Ammon's horn (tissue), 1 donor: Measurements from ENCODE around the gene ZFYVE16.
"Not testable (repeated sequence)": the region's sequence is repeated elsewhere in the genome, so short reads cannot be mapped to it uniquely, and the experiment has no call there.

Source experiments
- DNase-seq: peaks from one replicate; pipeline ENCODE4 v3.0.0-alpha.2; 2016; ENCODE audit warnings: low spot score

ZFYVE16 gene

GRCh38 chr5:80407735-80408483, at the start of gene ZFYVE16:
Gene ZFYVE16, plus strand, starts transcription at chr5:80408064. Its CDS starts 26,084 bp downstream, at chr5:80434148.
- peak; percentile 98 for DNase-seq

DNA sequence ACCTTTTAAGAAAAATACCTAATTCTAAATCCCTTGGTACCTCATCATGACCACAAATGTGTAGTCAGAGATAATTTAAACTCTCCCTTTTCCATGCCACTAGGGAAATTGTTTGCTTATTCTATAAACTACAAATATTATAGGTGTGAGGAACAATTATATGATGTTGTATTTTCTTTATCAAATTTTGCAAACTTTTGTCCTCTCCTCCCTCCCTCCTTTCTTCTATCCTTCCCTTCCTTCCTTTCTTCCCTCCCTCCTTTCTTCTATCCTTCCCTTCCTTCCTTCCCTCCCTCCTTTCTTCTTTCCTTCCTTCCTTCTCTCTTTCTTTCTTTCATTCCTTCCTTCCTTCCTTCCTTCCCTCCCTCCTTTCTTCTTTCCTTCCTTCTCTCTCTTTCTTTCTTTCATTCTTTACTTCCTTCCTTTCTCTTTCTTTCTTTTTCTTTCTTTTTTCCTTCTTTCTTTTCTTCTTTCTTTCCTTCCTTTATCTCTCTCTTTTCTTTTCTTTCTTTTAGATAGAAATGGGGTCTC, 46.9 kb upstream of the ZFYVE16 start:
- no peak for DNase-seq

DNA sequence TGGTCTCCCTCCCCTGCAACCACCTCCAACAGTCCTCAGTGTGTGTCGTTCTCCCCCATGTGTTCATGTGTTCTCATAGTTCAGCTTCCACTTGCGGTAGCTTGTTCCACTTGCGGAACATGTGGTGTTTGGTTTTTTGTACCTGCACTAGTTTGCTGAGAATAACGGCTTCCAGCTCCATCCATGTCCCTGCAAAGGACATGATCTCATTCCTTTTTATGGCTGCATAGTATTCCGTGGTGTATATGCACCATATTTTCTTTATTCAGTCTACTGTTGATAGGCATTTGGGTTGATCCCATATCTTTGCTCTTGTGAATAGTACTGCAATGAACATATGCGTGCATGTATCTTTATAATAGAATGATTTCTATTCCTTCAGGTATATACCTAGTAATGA, 43.0 kb upstream of the ZFYVE16 start:
- DNase-seq: no peak

DNA sequence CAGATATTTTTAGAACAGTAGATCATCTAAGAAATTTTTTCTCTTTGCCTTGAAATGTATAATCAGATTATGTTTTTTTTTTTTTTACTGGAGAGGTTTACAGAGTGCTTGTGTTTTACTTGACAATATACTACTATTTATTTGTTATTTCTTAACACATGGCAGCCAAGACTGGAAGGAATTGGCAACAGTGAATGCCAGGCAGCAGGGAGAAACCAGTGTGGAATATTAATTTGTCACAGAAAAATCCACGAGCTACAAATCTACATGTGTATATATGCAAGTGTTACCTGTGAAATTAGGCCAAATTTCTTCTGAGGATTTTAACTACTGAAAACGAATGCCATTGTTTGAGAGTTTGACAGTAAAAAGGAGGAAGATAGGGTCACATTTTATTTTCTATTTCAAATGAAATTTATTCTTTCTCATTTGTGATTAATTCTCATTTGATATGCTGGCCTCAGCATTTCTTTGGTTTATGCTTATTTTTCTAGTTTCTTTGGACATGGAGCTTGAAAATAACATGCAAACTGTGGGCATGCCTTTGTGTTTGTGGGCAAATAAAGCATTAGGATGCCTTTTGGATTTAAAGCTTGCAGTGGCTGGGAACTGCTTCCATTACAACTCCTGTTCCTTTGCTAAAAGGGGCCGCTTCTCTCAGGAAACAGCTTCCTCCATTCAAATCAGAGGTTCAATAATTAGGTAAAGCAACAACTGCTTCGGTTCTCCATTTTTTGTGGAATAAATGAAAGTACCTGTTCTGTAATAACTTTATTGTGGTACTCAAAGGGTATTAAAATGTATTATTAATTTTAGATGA, 39.0 kb upstream of the ZFYVE16 start:
- DNase-seq: peak; percentile 50

DNA sequence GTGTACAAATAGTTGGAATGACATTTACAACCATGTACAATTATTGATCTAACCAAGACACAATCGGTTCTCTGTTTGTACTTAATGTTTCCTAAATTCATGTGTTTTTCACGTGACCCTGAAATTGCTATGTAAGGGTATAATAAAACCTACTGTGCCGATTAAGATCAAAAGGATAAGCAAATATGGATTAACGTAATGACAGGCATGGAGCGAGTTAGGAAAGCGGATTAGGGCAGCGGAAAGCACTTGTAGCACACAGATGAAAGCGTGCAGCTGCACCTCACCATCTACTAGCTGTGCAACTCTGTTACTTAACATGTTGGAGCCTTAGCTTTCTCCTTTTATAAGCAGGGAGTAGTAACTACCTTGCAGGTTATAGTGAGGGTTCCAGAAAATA, 38.3 kb upstream of the ZFYVE16 start:
- peak; percentile 37 for DNase-seq

- no peak for DNase-seq
These were observed 37.5 kb upstream of the ZFYVE16 start for GRCh38 chr5:80370390-80370789.

GRCh38 chr5:80372780-80373179, 35.1 kb upstream of the ZFYVE16 start:
- peak; percentile 81 for DNase-seq

GRCh38 chr5:80374188-80374587, 33.7 kb upstream of the ZFYVE16 start:
- DNase-seq: no peak

- DNase-seq: no peak
These were observed 31.3 kb upstream of the ZFYVE16 start for GRCh38 chr5:80376557-80376956.

DNA sequence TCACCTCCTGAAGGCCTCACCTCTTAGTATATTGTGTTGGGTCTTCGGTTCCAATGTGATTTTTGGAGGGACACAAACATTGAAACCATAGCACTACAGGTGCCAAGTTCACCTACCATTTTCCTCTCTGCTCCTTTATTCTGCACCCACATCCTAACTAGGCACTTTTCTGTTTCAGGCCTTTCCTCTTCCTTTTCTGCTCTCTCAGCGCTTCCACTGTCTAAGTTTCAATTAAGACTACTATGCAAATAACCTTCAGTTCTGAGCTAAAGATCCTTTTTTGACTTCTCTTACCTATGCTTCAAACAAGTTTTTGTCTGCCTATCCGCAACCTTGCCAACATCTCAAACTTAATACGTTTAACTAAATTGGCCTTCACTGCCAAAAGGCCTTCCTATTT, 25.4 kb upstream of the ZFYVE16 start:
- DNase-seq: no peak

GRCh38 chr5:80387063-80387768, 20.6 kb upstream of the ZFYVE16 start:
- DNase-seq: no peak

GRCh38 chr5:80389580-80389979, 18.3 kb upstream of the ZFYVE16 start:
- no peak for DNase-seq

DNA sequence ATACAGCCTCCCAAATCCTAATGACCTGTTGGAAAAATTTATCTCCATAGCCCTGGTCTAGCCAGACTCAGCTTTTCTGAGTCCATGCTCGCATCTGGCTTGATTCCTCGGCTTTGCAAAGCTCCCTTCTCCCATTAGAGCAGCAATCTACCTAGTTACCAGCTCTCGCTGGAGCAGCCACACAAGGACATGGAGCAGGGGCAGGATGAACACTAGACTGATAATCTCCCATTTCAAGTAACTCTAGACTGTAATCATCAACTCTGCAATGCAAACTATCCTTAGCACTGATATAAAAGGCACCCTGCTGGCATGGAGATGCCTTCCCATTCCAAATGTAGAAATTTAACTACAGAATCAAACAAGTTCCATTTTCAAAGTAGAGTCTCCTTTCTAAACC, 17.5 kb upstream of the ZFYVE16 start:
- not testable (repeated sequence) for DNase-seq

GRCh38 chr5:80391267-80391666, 16.6 kb upstream of the ZFYVE16 start:
- not testable (repeated sequence) for DNase-seq

- DNase-seq: no peak
These were observed 8.2 kb upstream of the ZFYVE16 start for GRCh38 chr5:80399526-80400239.

- DNase-seq: not testable (repeated sequence)
These were observed 7.5 kb upstream of the ZFYVE16 start for GRCh38 chr5:80400368-80400767.

DNA sequence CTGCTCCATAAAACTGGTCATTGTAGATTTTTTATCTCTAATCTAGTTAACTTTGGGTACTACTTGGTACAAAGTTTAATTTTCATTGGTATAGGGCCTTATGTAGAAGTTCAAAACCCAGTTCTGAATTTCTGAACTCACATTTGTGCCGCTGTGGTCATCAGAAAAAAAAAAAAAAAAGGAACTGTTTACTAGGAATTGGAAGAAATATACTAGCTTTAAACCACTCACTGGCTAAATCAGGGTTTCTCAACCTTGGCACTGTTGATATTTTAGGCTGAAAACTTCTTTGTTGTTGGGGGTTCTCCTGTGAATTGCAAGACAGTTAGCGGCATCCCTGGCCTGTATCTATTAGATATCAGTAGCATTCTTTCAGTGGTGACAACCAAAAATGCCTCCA, 4.1 kb upstream of the ZFYVE16 start:
- no peak for DNase-seq

DNA sequence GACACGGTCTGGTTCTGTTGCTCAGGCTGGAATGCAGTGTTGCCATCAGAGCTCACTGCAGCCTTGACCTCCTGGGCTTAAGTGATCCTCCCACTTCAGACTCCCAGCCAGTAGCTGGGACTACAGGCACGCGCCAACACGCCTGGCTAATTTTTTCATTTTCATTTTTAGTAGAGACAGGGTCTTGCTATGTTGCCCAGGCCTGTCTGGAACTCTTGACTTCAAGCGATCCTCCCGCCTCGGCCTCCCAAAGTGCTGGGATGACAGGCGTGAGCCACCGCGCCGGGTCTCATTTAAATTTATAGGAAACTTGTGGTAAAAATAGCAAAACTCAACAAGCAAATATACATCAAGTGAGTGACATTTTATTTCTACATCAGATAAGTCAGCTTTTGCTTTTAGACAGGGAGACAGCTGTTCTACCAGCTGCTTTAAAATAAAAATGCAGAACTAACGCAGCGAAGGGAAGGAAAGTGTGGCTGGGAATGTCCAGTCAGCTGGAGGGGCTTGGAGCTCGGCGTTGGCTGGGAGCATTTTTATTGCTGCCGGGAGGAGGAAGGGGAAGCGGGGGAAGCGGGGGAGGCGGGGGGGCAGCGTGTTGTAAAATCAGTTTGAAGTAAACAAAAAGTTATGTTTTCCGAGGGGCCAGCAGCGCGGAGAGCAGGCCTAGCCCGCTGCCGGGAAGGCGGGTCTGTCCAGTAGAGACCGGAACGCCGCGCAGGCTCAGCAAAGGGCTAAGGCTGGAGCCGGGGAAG, 707 bp upstream of the ZFYVE16 start:
- no peak for DNase-seq

DNA sequence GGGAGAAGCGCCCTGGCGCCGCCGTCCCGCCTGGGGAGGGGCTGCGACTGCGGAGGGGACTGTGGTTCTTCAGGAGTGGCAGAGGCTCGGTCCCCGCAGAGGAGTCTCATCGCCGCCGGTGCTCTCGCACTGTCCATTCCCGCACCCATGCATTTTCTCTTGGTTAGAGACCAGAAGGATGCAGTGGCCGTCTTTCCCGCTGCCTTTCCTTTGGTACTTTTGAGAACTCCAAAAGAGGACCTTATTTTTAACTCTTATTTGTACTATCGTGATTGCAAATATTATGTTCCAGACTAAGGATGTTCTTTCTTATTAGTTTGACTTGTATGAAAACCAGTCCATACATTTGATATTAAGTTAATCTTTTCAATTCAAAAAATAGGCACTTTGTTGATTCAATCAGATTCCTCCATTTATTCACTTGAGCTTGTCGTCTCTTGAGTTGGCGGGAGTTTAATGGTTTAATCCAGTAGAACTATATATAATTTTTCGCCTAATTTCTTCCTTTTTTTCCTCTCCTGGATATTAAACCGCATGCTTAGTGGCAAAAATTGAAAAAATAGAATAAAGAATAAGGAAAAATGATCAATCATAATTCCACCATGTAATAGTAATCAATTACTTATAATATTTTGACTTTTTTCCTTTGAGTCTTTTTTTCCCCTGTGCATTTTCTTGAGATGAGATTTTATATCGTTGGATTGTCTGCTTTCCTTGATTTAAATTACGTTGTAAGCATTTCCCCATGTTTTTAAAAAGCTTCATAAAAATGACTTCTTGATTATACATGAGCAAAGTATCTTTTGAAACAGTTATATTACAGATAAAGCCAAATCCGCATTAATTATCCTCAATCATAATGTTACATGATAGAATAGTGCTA, 861 bp downstream of the ZFYVE16 start:
- DNase-seq: peak; percentile 82
